HepG2 (cell line): ENCODE measurements around the gene GPC6.

Experiments used
- AGO2 ChIP-seq: fragments of 200-400 bp; formaldehyde crosslinking; optimal IDR thresholded peaks from 2 replicates; pipeline ENCODE3; 2017; ENCODE audit warnings: mild to moderate bottlenecking, low read depth, low read length, moderate library complexity
- CREM ChIP-seq, 2 experiments: sonication (generic) in 1 of 2; formaldehyde crosslinking in 1 of 2; IDR thresholded peaks; 2 replicates each; pipeline versions ENCODE4 v1.4.0 to v1.6.1; 2016 to 2020; ENCODE audit warnings: antibody characterized with exemption in 1 of 2, mild to moderate bottlenecking in 1 of 2, missing genetic modification reagents in 1 of 2
- GATAD2A ChIP-seq: IDR thresholded peaks from 2 replicates; pipeline ENCODE4 v1.6.1; 2016
- POLR2AphosphoS5 ChIP-seq: IDR thresholded peaks from 2 replicates; pipeline ENCODE4 v1.6.1; 2012; ENCODE audit warnings: low read depth, low read length
- ZNF253 ChIP-seq: sonication (generic); formaldehyde crosslinking; IDR thresholded peaks from 2 replicates; pipeline ENCODE4 v1.8.0; 2022; ENCODE audit warnings: mild to moderate bottlenecking, missing genetic modification reagents, borderline replicate concordance
- ZSCAN29 ChIP-seq: sonication (generic); formaldehyde crosslinking; conservative IDR thresholded peaks from 2 replicates; pipeline ENCODE4 v1.4.0; 2020; ENCODE audit warnings: mild to moderate bottlenecking, missing genetic modification reagents
- TF ChIP-seq, protein P1 (sequence below): sonication (generic); formaldehyde crosslinking; IDR thresholded peaks from 2 replicates; pipeline ENCODE4 v1.4.0; 2020; ENCODE audit warnings: mild to moderate bottlenecking, missing genetic modification reagents
- TF ChIP-seq, protein P2 (sequence below): sonication (generic); formaldehyde crosslinking; IDR thresholded peaks from 2 replicates; pipeline ENCODE4 v1.4.0; 2020; ENCODE audit warnings: missing genetic modification reagents

GRCh38 chr13:93338030-93338429 is 111.4 kb downstream of the GPC6 start:
- no peak for TF ChIP-seq GATAD2A (CRISPR knock-in tag)
- TF ChIP-seq ZSCAN29: no peak
- no peak for TF ChIP-seq ZNF253 (CRISPR knock-in tag)
- TF ChIP-seq, protein P1, sequence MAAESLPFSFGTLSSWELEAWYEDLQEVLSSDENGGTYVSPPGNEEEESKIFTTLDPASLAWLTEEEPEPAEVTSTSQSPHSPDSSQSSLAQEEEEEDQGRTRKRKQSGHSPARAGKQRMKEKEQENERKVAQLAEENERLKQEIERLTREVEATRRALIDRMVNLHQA (CRISPR knock-in tag): no peak
- TF ChIP-seq, protein P2, sequence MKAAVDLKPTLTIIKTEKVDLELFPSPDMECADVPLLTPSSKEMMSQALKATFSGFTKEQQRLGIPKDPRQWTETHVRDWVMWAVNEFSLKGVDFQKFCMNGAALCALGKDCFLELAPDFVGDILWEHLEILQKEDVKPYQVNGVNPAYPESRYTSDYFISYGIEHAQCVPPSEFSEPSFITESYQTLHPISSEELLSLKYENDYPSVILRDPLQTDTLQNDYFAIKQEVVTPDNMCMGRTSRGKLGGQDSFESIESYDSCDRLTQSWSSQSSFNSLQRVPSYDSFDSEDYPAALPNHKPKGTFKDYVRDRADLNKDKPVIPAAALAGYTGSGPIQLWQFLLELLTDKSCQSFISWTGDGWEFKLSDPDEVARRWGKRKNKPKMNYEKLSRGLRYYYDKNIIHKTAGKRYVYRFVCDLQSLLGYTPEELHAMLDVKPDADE: no peak
- no peak for TF ChIP-seq POLR2AphosphoS5
- TF ChIP-seq AGO2: no peak
- no peak for TF ChIP-seq CREM (IDR thresholded peaks at IDR 0.05)
- TF ChIP-seq CREM (CRISPR knock-in tag; IDR thresholded peaks at IDR 0.05): no peak
